ENCODE results near the gene TREML2.
"Not testable (repeated sequence)": the region's sequence is repeated elsewhere in the genome, so short reads cannot be mapped to it uniquely, and the experiment has no call there.

The TREML2 gene, protein sequence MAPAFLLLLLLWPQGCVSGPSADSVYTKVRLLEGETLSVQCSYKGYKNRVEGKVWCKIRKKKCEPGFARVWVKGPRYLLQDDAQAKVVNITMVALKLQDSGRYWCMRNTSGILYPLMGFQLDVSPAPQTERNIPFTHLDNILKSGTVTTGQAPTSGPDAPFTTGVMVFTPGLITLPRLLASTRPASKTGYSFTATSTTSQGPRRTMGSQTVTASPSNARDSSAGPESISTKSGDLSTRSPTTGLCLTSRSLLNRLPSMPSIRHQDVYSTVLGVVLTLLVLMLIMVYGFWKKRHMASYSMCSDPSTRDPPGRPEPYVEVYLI

DNA sequence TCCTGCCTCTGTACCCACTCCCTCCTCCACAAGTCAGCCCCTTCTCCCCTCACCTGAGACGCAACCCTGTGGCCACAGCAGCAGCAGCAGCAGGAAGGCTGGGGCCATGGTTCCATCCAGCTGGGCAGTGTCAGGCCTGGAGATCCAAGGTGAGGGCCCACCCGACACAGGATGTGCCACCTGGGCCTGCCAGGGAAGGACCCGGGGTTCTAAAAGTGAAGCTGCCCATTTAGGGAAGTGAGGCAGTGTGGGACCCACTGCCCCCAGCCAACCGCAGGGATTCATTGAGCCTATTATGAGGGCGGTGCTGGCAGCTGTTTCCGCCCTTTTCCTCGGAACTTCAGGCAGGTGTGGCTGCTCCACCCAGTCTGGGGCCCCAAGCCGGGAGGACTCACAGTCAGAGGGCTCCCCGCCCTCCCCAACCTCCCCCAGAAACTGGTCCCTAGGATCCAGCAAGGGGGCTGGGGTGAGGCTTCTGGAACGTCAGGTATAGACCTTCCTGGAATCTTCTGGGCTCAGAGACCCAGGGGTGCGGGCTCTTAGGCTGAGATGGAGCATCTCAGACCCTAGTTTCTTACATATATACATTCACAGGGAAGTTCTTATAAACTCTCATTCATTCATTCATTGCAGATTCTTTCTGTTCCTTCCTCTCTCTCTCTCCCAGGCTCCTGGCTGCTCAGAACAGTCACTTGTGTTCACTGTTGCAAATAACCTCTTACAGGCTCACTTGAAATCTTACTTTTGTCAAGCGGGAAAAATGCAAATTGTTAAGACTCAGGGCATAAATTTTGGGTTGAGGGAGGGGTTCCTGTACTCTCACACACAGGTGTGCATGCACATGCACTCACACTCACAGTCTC, at the start of gene TREML2:
Gene TREML2, minus strand, starts transcription at position 249 of the 863 bp plus-strand sequence. Its CDS starts 141 bp downstream, at position 108.
- peak; percentile 84 for DNase-seq (ENCODE audit: low read depth)

DNA sequence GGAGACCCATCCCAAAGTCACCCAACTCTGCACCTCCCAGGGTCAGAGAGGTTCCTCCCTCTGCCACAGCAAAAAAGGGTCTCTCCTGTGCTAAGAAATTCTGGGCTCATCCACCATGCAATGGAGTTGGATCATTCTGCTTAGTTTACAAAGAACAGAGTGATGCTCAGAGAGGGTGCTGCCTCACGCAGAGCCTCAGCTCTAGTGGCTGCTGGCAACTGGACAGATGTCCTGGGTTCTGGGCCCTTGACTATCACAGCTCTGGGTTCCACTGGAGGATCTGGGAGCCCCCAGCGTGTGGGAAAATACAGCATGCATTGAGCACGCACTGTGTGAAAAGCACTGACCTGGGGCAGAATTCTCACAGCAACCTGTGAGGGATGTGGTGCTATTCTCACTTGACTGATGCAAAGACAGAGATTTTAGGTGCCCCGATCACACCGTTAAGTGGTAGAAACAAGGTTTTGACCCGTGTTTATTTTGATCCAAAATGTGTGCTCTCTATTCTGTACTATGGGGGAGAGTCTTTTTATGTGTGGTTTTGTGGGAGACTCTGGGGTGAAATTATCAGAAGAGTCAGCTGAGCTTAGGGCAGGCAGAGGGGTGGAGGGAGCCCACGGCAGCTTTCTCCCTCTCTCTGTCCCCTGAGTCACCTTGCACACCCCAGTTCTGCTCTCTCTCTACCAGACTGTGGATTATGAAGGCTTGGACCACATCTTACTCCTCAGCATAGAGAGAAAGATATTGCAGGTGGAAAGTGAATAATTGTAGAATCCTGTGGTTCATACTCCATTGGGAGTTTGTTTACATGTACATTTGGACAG, 47.1 kb upstream of the TREML2 start:
- DNase-seq (ENCODE audit: low read depth): no peak

GRCh38 chr6:41247288-41247865, 46.4 kb upstream of the TREML2 start:
- no peak for DNase-seq (ENCODE audit: low read depth)

GRCh38 chr6:41246529-41246928, 45.6 kb upstream of the TREML2 start:
- DNase-seq (ENCODE audit: low read depth): not testable (repeated sequence)

DNA sequence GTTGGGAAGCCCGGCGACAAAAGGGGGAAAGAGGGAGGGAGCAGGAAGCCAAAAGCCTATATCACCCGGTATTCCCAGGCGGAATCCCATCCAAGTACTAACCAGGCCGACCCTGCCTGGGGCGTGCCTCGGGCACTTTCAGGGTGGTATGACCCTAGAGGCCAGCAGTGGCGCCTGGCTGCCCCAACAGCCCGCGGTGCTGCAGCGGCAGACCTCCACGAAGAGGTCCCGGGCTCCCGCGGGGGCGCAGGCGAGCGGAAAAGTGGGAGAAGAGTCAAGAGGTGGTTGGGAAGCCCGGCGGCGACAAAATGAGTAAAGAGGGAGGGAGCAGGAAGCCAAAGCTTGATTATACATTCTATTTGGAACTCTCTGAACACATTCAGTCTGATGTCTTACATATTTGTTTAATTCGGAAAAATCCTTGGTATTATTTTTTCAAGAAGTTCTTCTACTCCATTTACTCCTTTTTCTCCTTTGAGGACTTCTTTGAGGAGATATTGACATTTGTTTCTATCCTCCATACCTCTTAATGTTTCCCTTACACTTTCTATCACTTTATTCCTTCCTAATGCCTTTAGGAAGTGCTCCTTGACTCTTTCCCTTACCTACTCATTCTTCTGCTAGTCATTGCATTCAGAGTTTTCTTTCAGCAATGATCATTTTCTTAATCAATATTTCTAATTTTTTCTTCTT, 38.7 kb upstream of the TREML2 start:
- DNase-seq (ENCODE audit: low read depth): no peak

GRCh38 chr6:41237128-41237527, 36.2 kb upstream of the TREML2 start:
- no peak for DNase-seq (ENCODE audit: low read depth)

GRCh38 chr6:41236276-41236675, 35.3 kb upstream of the TREML2 start:
- no peak for DNase-seq (ENCODE audit: low read depth)

DNA sequence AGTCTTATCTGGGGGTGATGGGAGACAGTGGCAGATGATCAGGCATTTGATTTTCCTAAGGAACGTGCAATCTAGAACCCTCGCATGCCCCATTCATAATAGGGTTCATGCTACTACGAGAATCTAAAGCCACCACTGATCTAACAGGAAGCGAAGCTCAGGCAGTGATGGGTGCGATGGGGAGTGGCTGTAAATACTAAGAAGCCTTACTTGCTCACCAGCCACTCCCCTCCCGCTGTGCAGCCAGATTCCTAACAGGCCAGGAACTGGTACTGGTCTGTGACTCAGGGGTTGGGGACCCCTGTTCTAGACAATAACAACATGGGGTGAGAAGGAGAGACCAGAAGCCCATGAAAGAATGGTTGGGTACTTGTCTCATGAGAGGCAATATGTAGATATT, 31.7 kb upstream of the TREML2 start:
- no peak for DNase-seq (ENCODE audit: low read depth)

DNA sequence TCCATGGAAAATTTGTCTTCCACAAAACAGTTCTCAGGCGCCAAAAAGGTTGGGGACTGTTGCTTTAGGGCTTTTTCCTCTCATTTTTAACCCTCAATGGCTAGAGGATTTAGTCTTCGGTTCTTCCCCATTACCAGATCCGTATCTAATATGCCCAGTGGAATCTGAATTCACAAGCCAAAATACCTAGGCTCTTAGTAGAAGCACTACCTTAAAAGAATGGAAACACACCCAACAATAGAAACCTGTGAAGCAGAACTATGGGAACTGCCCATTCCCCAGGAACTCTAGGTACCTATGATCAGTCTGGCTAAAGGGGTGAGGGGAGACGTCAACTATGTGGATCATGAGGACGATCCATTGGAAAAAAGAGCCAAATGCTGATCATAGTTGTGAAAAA, 30.3 kb upstream of the TREML2 start:
- no peak for DNase-seq (ENCODE audit: low read depth)

GRCh38 chr6:41229721-41230120, 28.8 kb upstream of the TREML2 start:
- no peak for DNase-seq (ENCODE audit: low read depth)

- DNase-seq (ENCODE audit: low read depth): no peak
Measured at GRCh38 chr6:41228616-41229015, 27.7 kb upstream of the TREML2 start.

DNA sequence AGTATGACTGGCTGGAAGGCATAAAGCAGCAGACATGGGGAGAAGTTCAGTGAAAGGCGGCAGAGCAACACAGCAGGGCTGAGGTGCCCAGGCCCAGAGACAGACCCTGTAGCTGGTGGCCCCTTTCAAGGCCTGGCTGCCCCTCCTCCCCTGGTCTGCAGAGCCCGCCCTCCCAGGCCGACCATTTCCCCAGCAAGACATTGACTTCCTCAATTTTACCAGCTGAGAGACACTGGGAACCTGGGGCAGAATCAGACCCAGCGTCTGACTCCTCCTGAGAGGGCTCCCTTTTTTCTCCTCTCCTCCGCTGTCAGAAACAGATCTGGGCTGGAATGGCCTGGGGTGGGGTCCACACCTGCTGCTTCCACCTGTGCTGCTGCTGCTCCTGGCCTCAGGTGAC, 27.1 kb upstream of the TREML2 start, which contains the start of gene TREML4:
Gene TREML4, plus strand, starts transcription at position 254 of the 400 bp plus-strand sequence. Its CDS starts 79 bp downstream, at position 333.
- DNase-seq (ENCODE audit: low read depth): no peak

GRCh38 chr6:41226752-41227151, 25.8 kb upstream of the TREML2 start:
- DNase-seq (ENCODE audit: low read depth): no peak

DNA sequence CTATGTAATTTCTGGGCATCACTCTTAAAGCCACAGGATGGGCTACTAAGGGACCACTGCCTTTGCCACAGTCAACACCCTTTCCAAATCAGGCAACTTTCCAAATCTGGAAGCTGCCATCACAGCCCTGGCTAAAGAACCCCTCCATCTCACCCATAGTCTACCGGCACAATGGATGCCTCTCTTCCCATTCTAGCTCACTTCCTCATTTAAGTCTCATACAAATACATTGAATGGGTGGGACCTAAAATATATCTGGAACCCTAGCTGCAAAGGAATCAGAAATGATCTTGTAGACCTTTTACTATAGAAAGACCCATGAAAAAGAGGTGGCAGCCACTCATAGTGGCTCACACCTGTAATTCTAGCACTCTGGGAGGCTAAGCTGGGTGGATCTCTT, 23.9 kb upstream of the TREML2 start:
- DNase-seq (ENCODE audit: low read depth): no peak

GRCh38 chr6:41222513-41222912, 21.6 kb upstream of the TREML2 start:
- no peak for DNase-seq (ENCODE audit: low read depth)

GRCh38 chr6:41222045-41222444, 21.1 kb upstream of the TREML2 start:
- no peak for DNase-seq (ENCODE audit: low read depth)

GRCh38 chr6:41216616-41217015, 15.7 kb upstream of the TREML2 start:
- no peak for DNase-seq (ENCODE audit: low read depth)

DNA sequence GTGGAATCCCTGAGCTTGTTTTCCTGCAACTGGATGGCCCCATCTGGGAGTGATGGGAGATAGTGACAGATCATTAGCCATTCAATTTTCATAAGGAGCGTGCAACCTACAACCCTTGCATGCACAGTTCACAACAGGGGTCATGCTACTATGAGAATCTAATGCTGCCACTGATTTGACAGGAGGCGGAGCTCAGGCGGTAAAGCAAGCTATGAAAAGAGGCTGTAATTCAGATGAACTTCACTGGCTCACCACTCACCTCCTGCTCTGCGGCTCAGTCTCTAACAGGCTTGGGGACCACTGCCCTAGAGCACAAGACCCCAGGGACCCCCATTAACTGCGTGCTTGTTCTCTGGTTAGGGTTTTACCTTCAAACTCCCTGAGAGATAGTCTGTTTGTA, 14.8 kb upstream of the TREML2 start:
- no peak for DNase-seq (ENCODE audit: low read depth)

DNA sequence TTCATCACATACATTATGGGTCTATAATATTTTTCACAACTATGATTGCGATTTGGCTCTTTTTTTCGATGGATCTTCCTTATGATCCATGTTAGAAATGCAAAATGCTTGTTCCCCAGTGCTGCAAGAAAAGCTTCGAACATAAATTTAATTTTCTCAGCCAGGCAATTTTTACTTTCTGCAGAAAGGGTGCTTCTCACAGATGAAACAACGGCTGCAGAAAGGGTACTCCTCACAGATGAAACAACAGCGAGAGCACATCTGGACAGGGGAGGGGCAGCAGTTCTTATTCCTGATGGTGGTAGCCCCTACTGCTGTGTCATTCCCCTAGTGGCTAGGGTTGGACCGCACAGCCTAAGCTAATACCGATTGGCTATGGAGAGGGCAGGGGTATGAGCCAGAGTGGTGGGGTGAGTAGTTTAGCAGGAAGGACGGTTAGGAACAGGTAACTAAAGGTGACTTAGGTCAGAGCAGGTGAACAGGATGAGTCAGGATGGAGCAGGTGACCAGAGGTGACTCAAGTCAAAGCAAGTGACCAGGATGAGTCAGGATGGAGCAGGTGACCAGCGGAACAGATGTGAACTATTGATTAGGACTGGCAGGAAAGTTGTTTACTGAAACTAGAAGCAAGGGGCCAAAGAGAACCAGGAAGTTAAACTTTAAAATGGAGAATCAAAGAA, 13.8 kb upstream of the TREML2 start:
- no peak for DNase-seq (ENCODE audit: low read depth)

DNA sequence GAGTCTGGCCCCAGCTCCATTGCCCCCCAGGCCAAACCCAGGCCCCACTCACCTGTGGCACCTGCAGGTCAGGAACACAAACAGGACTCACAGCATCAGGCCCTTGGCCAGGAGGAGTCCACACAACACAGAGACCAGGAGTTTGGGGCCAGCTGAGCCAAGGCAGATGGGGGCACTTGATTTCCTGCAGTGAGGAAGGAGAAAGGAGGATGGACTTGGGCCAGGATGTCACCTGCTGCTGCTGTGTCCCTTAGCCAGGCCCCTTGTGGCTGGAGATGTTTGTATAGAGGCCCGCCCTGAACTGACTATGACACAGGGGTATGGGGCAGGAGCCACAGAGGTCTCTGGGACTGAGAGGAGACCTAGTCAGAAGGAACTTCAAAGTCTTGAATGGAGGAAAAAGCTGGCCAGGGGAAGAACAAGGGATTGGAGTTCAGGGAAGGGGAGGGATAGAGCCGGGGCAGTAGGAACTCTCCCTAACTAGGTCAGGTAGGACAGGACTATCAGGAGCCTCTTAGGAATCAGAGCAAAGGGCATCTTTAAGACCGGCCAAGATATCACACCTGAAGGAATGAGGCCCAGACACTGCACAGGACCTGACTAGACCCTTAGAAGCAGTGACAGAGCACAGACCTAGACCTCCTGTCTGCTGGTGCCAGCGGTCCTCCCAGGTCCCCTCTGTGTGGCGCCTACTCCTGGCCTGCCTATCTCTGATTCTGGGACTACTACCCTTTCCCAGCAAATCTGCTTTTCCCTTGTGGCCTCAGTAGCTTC, 8.8 kb upstream of the TREML2 start:
- DNase-seq (ENCODE audit: low read depth): no peak
